ENCODE measurements around the gene C2.

Gene C2

GRCh38 chr6:31940256-31940664 lies 12.7 kb downstream of the C2 start:
- H3K4me3 ChIP-seq, result no peak overlapping the region
- no peak for TF ChIP-seq CTCF (IDR thresholded peaks at IDR 0.05)
- H3K27ac ChIP-seq, result no peak overlapping the region
- no peak for DNase-seq (ENCODE audit: low spot score)

GRCh38 chr6:31943742-31944141 lies 16.2 kb downstream of the C2 start:
- no peak for DNase-seq (ENCODE audit: low spot score)
- no peak overlapping the region for H3K4me3 ChIP-seq
- no peak overlapping the region for H3K27ac ChIP-seq
- TF ChIP-seq CTCF (IDR thresholded peaks at IDR 0.05), result no peak

GRCh38 chr6:31945154-31945506 lies 17.6 kb downstream of the C2 start:
- no peak for DNase-seq (ENCODE audit: low spot score)
- Histone ChIP-seq H3K4me3 (peak overlapping the region; percentile 57), H3K27ac (peak overlapping the region; percentile 86 to 93)
- TF ChIP-seq CTCF (IDR thresholded peaks at IDR 0.05), result no peak

- Histone ChIP-seq H3K4me3 (peak within 1 kb of the TSS; percentile 57), H3K27ac (peak within 1 kb of the TSS; percentile 86 to 93)
These were observed 18.2 kb downstream of the C2 start, which contains the start of gene CFB for GRCh38 chr6:31945507-31946369. CFB (plus strand) TSS chr6:31946095; CDS start chr6:31946222, 127 bp downstream.

GRCh38 chr6:31946370-31946885 lies 18.9 kb downstream of the C2 start:
- TF ChIP-seq CTCF (IDR thresholded peaks at IDR 0.05), result no peak
- no peak for DNase-seq (ENCODE audit: low spot score)
- peak overlapping the region; percentile 86 to 93 for H3K27ac ChIP-seq
- H3K4me3 ChIP-seq, result peak overlapping the region; percentile 57

More at GRCh38 chr6:31945507-31946369, 18.2 kb downstream of the C2 start, which contains the start of gene CFB:
- TF ChIP-seq CTCF (IDR thresholded peaks at IDR 0.05), result no peak
- peak; percentile 89 for DNase-seq (ENCODE audit: low spot score)

- no peak overlapping the region for H3K4me3 ChIP-seq
- TF ChIP-seq CTCF (IDR thresholded peaks at IDR 0.05), result no peak
- peak; percentile 73 for DNase-seq (ENCODE audit: low spot score)
- peak overlapping the region in 1 of 2 donors; percentile 93 for H3K27ac ChIP-seq
These were observed 19.7 kb downstream of the C2 start for GRCh38 chr6:31947070-31947675.

Data from coronary artery (tissue), 2 donors.